SU-DHL-6 (cell line): ENCODE data around the gene ZNF41.
"Not testable (repeated sequence)": the region's sequence is repeated elsewhere in the genome, so short reads cannot be mapped to it uniquely, and the experiment has no call there.

Experiments
- H2AFZ ChIP-seq: fragments of 200-600 bp; sonication (generic); 2 replicates; pipeline ENCODE4 v1.6.1; 2014; ENCODE audit warnings: low read depth, mild to moderate bottlenecking, moderate library complexity, mixed read lengths, antibody characterized with exemption, low read length; ENCODE audit not compliant: severe bottlenecking
- H3F3A ChIP-seq: fragments of 200-600 bp; shearing (Covaris generic); 2 replicates; pipeline ENCODE4 v1.6.0; 2016; ENCODE audit warnings: antibody characterized with exemption, mild to moderate bottlenecking; ENCODE audit not compliant: insufficient read depth
- H3K27ac ChIP-seq: fragments of 200-600 bp; sonication (generic); 2 replicates; pipeline ENCODE4 v1.5.1; 2016; ENCODE audit warnings: low read depth, mild to moderate bottlenecking, low read length, moderate library complexity, mixed read lengths
- H3K27me3 ChIP-seq: fragments of 200-600 bp; sonication (generic), shearing (Covaris generic); 2 replicates; pipeline ENCODE4 v1.6.0; 2014; ENCODE audit warnings: mild to moderate bottlenecking, low read length
- H3K36me3 ChIP-seq: fragments of 200-600 bp; sonication (generic); 2 replicates; pipeline ENCODE4 v1.6.1; 2014; ENCODE audit warnings: mild to moderate bottlenecking, low read length, mixed read lengths
- H3K4me2 ChIP-seq: fragments of 300-600, 200-600 bp; shearing (Covaris generic), sonication (generic); 2 replicates; pipeline ENCODE4 v1.6.0; 2014; ENCODE audit warnings: low read length, low read depth, mild to moderate bottlenecking; ENCODE audit not compliant: poor library complexity, severe bottlenecking
- H3K4me3 ChIP-seq: fragments of 200-600 bp; sonication (generic); 2 replicates; pipeline ENCODE4 v1.5.1; 2014; ENCODE audit warnings: antibody characterized with exemption, low read length, mild to moderate bottlenecking, mixed read lengths; ENCODE audit not compliant: insufficient read depth, poor library complexity, severe bottlenecking
- H3K79me2 ChIP-seq: fragments of 200-600 bp; sonication (generic); 2 replicates; pipeline ENCODE4 v1.6.1; 2014; ENCODE audit warnings: mild to moderate bottlenecking, low read length, moderate library complexity; ENCODE audit not compliant: insufficient read depth
- H3K9ac ChIP-seq: fragments of 200-600 bp; sonication (generic); 2 replicates; pipeline ENCODE4 v1.7.0; 2014; ENCODE audit warnings: mild to moderate bottlenecking, low read length
- H3K9me2 ChIP-seq: fragments of 200-600 bp; sonication (generic); replicated peaks from 2 replicates; pipeline ENCODE4 v1.6.1; 2014; ENCODE audit warnings: low read length; ENCODE audit not compliant: insufficient read depth
- H3K9me3 ChIP-seq: fragments of 200-600 bp; sonication (generic); 2 replicates; pipeline ENCODE4 v1.6.1; 2014; ENCODE audit warnings: low read length, mixed read lengths; ENCODE audit not compliant: insufficient read depth
- H4K20me1 ChIP-seq: fragments of 200-600 bp; sonication (generic); 2 replicates; pipeline ENCODE4 v1.6.1; 2014; ENCODE audit warnings: low read depth, mild to moderate bottlenecking, antibody characterized with exemption, low read length, moderate library complexity, mixed read lengths
- EZH2phosphoT487 ChIP-seq: fragments of 200-600 bp; sonication (generic), shearing (Covaris generic); conservative IDR thresholded peaks from 2 replicates; pipeline ENCODE4 v1.6.1; 2018; ENCODE audit warnings: mild to moderate bottlenecking, antibody characterized with exemption, low read length, moderate library complexity, mixed read lengths
- TF ChIP-seq, protein P1 (sequence below): fragments of 200-600 bp; sonication (generic); IDR thresholded peaks from one replicate; pipeline ENCODE4 v1.5.1; 2017; ENCODE audit warnings: antibody characterized with exemption, mild to moderate bottlenecking, low read length, moderate library complexity; ENCODE audit not compliant: insufficient read depth, poor library complexity, severe bottlenecking

ZNF41 gene

DNA sequence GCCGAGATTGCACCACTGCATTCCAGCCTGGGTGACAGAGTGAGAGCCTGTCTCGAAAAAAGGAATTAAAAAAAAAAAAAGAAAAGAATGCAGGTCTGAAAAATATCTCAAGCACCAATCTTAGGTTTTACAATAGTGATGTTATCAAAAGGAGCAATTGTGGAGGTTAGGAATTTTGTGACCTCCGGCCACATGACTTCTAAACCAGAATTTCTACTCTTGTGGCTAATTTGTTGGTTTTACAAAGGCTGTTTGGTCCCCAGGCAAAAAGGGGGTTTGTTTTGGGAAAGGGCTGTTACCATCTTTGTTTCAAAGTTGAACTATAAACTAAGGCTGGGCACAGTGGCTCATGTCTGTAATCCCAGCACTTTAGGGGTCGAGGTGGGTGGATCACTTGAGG, 15.4 kb upstream of the ZNF41 start:
- Histone ChIP-seq H3F3A (no peaks in the 10 kb centered on the region), H3K27me3 (no peaks in the 10 kb centered on the region), H3K27ac (no peak overlapping the region), H3K79me2 (no peaks in the 10 kb centered on the region), H4K20me1 (no peaks in the 10 kb centered on the region), H3K9ac (no peak overlapping the region), H3K9me2 (no peaks in the 10 kb centered on the region), H3K4me3 (no peak overlapping the region), H3K9me3 (no peaks in the 10 kb centered on the region), H3K4me2 (no peak overlapping the region), H3K36me3 (no peaks in the 10 kb centered on the region), H2AFZ (no peak overlapping the region)
- TF ChIP-seq, protein P1, sequence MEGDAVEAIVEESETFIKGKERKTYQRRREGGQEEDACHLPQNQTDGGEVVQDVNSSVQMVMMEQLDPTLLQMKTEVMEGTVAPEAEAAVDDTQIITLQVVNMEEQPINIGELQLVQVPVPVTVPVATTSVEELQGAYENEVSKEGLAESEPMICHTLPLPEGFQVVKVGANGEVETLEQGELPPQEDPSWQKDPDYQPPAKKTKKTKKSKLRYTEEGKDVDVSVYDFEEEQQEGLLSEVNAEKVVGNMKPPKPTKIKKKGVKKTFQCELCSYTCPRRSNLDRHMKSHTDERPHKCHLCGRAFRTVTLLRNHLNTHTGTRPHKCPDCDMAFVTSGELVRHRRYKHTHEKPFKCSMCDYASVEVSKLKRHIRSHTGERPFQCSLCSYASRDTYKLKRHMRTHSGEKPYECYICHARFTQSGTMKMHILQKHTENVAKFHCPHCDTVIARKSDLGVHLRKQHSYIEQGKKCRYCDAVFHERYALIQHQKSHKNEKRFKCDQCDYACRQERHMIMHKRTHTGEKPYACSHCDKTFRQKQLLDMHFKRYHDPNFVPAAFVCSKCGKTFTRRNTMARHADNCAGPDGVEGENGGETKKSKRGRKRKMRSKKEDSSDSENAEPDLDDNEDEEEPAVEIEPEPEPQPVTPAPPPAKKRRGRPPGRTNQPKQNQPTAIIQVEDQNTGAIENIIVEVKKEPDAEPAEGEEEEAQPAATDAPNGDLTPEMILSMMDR = no peak
- TF ChIP-seq EZH2phosphoT487 = no peak

DNA sequence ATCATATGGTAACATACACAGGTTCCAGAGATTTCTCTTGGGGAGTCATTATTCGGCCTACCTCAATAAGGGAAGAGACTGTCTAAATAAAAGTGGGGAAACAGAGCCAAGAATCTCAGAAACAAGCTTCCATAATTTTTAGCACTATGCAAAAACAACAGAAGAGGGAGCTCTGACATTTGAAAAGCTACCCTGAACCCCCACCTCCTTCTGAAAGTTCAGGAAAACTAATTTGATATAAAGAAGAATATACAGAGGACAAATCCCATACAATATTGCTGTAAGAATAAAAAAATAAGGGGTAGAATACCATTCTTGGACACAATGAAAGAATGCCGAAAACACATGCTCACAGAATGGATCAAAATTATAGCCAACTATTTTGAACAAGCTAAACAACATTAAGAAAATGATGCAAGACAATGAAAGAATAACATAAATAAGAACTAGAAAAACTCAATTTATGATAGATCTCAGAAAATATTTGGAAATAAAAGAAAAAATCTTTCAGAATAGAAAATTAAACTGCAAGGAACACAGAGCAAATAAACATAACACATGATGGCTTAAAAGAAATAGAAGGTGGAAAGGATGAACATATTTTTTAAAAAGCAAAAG, 14.4 kb upstream of the ZNF41 start:
- Histone ChIP-seq H3K4me3 (no peak overlapping the region), H2AFZ (no peak overlapping the region), H3K9me2 (no peaks in the 10 kb centered on the region), H3K9me3 (no peaks in the 10 kb centered on the region), H3K79me2 (no peaks in the 10 kb centered on the region), H3F3A (no peaks in the 10 kb centered on the region), H4K20me1 (no peaks in the 10 kb centered on the region), H3K4me2 (no peak overlapping the region), H3K27ac (no peak overlapping the region), H3K27me3 (no peaks in the 10 kb centered on the region), H3K36me3 (no peaks in the 10 kb centered on the region), H3K9ac (no peak overlapping the region)
- TF ChIP-seq, protein P1 = peak; percentile 11
- TF ChIP-seq EZH2phosphoT487 = no peak

DNA sequence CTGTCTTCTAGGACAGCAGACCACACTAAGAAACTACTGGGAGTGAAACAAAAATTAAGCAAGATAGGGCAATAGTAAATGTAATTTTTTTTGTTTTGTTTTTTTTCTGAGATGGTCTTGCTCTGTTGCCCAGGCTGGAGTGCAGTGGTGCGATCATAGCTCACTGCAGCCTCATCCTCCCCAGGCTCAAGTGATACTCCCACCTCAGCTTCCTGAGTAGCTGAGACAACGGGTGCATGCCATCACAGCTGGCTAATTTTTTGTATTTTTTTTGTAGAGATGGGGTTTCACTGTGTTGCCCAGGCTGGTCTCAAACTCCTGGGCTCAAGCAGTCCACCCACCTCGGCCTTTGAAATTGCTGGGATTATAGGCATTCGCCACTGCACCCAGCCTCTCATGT, 9.1 kb upstream of the ZNF41 start:
- not testable (repeated sequence) for H4K20me1 ChIP-seq, H3F3A ChIP-seq, H3K4me2 ChIP-seq, H3K79me2 ChIP-seq, H3K36me3 ChIP-seq, H3K9ac ChIP-seq, H3K9me2 ChIP-seq, H3K4me3 ChIP-seq, H3K27me3 ChIP-seq, H3K9me3 ChIP-seq, H3K27ac ChIP-seq, H2AFZ ChIP-seq

DNA sequence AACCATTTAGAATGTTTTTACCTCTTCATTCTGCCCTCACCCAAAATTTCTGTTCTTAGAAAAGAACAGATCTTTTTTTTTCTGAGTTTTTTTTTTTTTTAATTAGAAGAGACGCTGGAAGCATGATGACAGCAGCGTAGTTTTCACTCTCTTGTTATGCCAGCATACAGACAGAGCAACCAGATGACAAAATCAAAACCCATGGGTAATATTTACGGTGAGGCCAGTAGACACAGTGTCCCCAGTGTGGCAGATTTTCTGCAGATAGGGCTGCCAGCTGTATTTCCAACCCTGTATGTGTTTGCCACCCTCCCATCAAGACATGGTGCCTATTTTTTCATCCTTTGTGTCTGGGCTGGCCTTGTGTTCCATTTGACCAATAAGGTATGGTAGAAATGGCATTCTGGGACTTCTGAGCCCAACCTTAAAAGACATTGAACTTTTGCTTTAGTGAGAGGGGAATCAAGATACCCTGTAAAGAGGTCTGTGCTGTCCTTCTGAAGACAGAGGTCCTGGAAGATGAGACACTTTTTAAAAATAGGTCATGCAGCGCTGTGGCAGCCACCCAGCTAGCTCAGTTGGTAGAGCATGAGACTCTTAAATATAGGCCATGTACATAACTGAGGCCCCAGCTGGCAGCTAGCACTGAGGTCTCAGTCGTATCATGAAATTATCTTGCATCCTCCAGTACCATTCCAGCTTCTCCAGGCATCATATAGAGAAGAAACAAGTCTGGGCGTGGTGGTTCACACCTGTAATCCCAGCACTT, 6.7 kb upstream of the ZNF41 start:
- no peak overlapping the region for H3K4me3 ChIP-seq
- H3K36me3 ChIP-seq = no peaks in the 10 kb centered on the region
- no peak for TF ChIP-seq EZH2phosphoT487
- TF ChIP-seq, protein P1 = no peak
- no peak overlapping the region for H3K9ac ChIP-seq
- no peaks in the 10 kb centered on the region for H3K9me2 ChIP-seq
- H3K4me2 ChIP-seq = no peak overlapping the region
- H3K79me2 ChIP-seq = no peaks in the 10 kb centered on the region
- no peaks in the 10 kb centered on the region for H4K20me1 ChIP-seq
- H3K27ac ChIP-seq = no peak overlapping the region
- H2AFZ ChIP-seq = no peak overlapping the region
- H3K9me3 ChIP-seq = no peaks in the 10 kb centered on the region
- peaks cover 5% of the 10 kb centered on the region for H3F3A ChIP-seq
- no peaks in the 10 kb centered on the region for H3K27me3 ChIP-seq
